22Rv1 (cell line): Measurements from ENCODE around the gene PABPN1.

ENCODE experiments used
- CTCF ChIP-seq: fragments of 450-650 bp; IDR thresholded peaks from 2 replicates; pipeline ENCODE4 v1.5.1; 2017; ENCODE audit warnings: mild to moderate bottlenecking
- ZFX ChIP-seq: fragments of 450-650 bp; IDR thresholded peaks from 2 replicates; pipeline ENCODE4 v1.6.1; 2017; ENCODE audit warnings: antibody characterized with exemption, borderline replicate concordance

- no peak for TF ChIP-seq CTCF
- no peak for TF ChIP-seq ZFX
Observed at GRCh38 chr14:23324993-23325392, 3.7 kb downstream of the PABPN1 start.
